Measurements from ENCODE around the gene MEOX2.

Gene MEOX2

DNA sequence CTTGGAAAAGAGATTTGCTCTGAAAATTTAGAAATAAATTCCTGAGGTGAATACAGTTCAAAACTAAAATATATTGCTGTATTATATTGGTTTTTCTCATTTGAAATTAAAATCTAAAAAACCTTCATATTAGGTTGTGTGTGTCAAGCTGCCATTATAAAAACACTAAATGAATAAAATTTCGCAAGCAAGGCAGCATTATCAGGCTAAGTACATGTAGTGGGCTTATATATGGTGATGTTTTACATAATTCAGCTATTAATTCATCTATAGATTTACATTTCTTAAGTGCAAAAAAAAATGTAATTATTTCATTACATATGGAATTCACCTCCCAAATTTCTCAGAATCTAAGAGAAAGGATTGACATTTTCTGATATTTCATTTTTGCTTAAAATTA is 5.3 kb downstream of the MEOX2 start:
- no peak for FAIRE-seq

DNA sequence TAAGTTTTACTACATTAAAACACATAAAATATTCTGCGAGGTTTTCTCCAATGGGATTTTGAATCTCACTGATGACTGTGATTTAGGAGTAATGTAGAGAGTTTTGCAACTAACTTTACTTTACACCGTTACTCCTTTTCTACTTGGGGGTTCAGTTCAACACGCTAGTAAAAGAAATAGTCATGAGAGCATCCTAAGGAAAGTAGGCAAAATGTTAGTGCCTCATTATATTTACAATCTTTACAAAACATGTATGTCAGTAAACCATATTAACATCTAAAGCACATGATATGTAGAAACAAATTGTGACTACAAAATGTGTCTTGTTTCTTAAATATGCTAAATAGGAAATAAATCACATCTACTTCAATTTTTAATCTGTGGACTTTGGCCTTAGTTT is 6.0 kb downstream of the MEOX2 start:
- no peak for FAIRE-seq

GRCh38 chr7:15679306-15679705 is 7.2 kb downstream of the MEOX2 start:
- peak; percentile 10 for FAIRE-seq

- FAIRE-seq: no peak
Measured at GRCh38 chr7:15678653-15679052, 7.8 kb downstream of the MEOX2 start.

- no peak for FAIRE-seq
Measured at GRCh38 chr7:15675379-15675778, 11.1 kb downstream of the MEOX2 start.

- no peak for FAIRE-seq
Measured at GRCh38 chr7:15674586-15674985, 11.9 kb downstream of the MEOX2 start.

GRCh38 chr7:15669443-15670090 is 16.9 kb downstream of the MEOX2 start:
- no peak for FAIRE-seq

- peak; percentile 91 for FAIRE-seq
Measured at GRCh38 chr7:15667991-15668390, 18.5 kb downstream of the MEOX2 start.

DNA sequence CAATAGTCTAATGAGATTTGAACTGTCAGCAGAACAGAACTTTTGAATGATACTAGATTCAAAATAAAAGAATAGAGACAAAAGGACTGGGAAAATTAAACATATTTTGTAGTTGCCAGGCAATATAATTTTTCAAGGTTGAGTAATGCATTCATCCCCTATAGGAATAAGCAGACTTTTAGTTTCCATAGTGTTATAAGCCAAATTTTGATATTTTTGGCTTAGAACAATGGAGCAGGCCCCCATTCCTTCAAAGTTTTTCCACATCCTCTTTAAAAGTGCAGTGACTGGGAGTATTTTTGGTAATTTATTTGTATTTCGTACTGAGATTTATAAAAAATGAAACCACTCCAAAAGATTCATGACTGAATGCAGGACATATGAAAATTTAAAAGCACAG is 24.0 kb downstream of the MEOX2 start:
- FAIRE-seq: no peak

GRCh38 chr7:15658247-15658646 is 28.2 kb downstream of the MEOX2 start:
- no peak for FAIRE-seq

DNA sequence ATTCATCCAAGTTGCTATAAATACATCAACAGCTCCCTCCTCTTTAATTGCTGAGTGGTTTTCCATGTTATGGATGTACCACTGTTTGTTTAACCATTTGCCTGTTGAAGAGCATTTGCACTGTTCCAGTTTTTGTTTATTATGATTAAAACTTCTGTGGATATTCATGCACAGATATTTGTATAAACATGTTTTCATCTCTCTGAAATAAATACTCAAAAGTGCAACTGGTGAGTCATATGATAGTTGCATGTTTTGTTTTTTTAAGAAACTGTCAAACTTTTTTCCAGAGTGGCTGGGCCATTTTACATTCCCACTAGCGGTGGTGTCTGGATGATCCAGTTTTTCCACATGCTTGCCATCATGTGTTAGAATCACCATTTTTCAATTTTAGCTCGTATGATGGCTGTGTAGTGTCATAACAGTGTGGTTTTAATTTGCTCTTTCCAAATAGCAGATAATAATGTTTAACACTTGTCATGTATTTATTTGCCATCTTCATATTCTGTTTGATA is 33.6 kb downstream of the MEOX2 start:
- FAIRE-seq: no peak

DNA sequence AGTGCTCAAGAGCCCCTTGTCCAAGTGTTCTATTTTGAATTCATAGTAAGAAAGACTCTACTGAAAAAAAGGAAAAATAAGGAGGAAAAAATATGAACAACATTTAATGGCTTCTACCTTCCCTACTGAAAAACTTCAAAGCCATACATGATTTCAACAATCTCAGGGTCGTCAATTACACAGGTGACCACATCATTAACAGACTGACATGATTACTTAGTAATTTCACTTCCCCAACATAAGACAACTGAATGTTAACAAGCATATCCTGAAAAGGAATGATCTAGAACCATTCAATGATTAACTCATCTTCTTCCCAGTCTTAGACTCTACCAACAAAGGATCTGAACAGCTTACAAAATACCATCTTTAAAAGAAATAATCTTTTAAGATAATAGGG is 34.8 kb downstream of the MEOX2 start:
- FAIRE-seq: no peak

DNA sequence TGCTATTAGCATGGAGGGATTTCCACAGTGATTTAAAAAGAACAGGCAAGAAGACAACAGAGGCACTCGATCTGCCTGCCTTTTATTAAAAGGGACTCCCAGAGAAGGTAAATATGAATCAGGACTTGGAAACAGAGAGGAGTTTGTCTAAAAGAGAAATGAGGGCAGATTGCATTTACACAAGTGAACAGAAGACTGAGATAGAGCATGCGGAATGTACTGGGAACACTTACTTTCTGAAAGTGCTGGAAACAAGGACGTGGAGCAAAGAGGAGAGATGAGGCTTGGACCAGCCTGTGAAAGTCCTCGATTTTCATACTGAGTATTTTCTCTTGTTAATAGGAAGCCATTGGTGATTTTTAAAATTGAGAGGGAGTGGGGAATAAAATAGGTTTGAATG is 35.7 kb downstream of the MEOX2 start:
- FAIRE-seq: no peak

- no peak for FAIRE-seq
Measured at GRCh38 chr7:15648461-15648961, 38.0 kb downstream of the MEOX2 start.

GRCh38 chr7:15647309-15647708 is 39.2 kb downstream of the MEOX2 start:
- no peak for FAIRE-seq

GRCh38 chr7:15643000-15643705 is 43.3 kb downstream of the MEOX2 start:
- FAIRE-seq: no peak

DNA sequence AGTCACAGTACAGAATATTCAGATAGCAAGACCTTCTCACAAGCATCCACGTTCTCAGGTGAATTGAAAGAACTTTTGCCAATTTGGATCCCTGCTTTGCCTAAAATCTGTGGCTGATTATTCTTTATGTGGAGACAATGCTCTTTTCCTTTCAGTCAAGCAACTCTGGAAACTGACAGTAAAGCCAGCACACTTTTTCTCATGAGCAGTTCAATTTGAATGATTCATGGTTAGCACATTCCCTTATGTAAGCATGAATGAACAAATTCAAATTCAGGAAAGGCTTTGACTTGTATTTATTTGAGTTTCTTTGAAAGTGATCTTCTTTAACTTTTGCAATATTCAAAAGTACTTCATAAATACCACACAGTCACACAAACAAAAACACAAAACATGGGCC is 57.6 kb downstream of the MEOX2 start:
- FAIRE-seq: no peak

GRCh38 chr7:15626041-15626440 is 60.4 kb downstream of the MEOX2 start:
- no peak for FAIRE-seq

DNA sequence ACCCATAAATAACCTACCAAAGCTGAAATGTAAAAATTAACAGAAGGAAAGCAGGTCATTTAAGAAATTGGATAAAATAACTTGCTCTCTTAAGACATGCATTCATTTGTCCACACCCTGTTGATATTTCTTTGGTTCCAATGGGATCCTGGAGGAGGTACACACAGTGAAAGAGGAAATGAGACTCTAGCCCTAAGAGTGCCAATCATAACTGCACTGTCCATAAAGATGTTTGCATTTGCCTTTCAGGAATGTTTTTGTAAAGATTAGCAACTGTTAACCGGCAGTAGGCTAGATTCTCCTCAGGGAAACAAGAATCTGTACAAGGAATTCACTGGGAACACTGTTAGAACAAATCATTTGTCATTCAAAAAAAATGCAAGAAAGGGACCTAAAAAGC is 61.0 kb downstream of the MEOX2 start:
- no peak for FAIRE-seq

GRCh38 chr7:15621468-15621867 is 65.0 kb downstream of the MEOX2 start:
- no peak for FAIRE-seq

GRCh38 chr7:15620491-15621185 is 65.8 kb downstream of the MEOX2 start:
- no peak for FAIRE-seq

- FAIRE-seq: peak; percentile 31
Measured at GRCh38 chr7:15618275-15618674, 68.2 kb downstream of the MEOX2 start.

- FAIRE-seq: no peak
Measured at GRCh38 chr7:15612205-15612604, 74.3 kb downstream of the MEOX2 start.

DNA sequence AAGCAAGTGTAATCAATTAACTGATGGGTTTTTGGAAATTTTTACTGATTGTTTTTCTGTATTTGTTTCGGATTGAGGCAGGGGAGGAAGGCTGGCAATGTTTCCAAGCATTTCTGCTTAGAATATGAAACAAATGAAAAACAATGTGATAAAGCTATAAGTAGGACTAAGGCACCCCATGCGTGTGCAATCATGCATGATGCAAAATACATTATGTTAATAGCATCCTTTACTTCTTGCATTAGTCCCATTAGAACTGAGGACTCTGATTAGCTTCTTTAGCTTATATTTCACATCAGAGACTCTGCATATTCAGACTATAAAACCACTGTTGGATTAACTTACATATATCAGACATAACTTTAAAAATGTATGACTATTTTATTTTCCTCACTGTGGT is 76.0 kb downstream of the MEOX2 start:
- FAIRE-seq: no peak

Measured in colon (tissue), 2 donors.